Brain pericyte (primary cell): ENCODE results near the gene ADH4.
A peak's percentile ranks its signal among the peaks of the same experiment; 100 is the strongest.
"Not testable (repeated sequence)": the region's sequence is repeated elsewhere in the genome, so short reads cannot be mapped to it uniquely, and the experiment has no call there.

Source experiments
- DNase-seq: peaks from one replicate; pipeline ENCODE4 v3.0.0-alpha.2; 2012; ENCODE audit warnings: low read depth, low spot score

ADH4 gene

DNA sequence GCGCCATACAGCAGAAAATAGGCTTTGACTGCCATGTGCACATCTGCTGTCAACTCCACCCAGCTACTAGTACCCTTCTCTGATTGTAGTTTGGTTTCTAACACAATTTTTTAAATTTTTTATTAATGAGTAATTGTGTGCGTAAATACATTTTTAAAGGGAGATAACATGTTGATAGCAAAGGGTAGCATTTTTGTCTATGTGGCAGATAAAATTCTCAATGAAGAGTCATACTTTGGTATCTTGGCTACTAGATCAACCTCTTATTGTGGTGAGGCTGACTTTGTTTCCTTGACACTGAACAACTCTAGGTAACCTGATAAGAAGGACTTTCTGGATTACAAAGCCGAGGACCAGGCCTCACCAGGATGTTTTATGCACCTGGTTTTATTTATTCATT lies 9.5 kb downstream of the ADH4 start:
- no peak for DNase-seq

DNA sequence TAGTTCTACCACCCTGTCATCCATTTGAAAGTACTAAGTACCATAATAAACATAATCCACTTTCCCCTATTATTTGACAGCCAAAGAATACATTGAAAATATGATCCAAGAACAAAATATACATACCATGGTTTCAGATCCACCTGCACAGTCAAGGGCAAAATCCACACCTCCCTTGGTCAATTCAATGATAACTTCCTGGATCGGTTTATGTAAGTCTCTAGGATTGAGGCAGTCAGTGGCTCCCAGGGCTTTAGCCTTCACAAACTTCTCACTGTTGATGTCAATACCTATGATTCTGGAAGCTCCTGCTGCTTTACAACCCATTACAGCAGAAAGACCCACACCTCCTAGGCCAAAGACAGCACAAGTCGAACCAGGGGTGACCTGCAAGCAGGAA lies 12.7 kb downstream of the ADH4 start:
- no peak for DNase-seq

DNA sequence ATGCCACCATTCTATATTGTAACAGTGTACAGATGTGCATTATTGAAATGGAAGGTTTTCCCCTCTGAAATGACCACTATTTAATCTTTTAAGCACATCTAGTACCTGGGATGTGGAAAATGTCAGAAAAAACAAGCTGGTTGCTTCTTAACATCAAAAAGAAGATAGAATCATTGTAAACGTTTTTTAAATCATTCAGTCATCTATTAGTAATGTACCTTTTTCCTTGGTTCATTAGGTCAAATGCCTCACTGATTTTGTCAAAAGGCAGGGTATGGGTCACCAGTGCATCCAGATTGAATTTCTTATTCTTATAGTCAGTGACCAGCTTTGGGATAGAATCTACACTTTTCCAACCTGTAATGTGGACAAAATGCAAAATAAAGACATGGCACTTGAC lies 17.7 kb downstream of the ADH4 start:
- DNase-seq, result no peak

DNA sequence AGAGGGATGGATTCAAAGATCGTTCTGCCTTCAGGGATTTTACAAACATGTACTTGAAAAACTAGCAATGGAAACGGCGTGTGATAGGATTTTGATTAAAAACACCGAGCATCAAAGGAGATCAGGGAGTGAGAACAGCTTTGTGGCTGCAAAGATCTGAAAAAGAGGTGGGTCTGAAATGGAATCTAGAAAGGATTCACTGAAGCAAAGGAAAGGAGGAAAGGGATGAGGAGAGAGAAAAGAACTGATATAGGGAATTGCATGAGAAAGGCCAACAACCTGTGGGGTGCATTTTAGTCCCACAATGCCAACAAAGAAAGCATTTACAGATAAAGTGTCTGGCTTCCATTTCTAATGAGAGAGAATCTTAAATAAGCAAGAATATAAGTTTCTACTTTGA lies 23.1 kb downstream of the ADH4 start:
- no peak for DNase-seq

DNA sequence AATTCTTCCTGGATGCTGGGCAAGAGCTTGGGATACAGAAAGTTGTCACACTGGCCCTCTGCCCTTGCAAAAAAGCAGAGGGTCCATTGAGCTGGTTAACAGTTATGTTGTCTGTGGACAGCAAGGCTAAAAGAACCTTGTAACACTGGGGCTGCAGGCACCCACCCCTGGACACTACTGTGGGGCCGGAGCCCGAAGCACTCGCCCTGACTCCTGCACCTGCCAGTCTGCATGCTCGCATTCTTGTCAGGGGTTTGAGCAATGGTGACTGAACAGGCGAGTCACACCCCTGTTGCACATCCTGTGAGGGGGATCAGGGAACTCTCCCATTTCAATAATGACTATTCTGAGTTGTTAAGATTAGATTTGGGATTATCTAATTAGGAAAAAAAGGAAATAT lies 23.6 kb downstream of the ADH4 start:
- DNase-seq, result no peak

DNA sequence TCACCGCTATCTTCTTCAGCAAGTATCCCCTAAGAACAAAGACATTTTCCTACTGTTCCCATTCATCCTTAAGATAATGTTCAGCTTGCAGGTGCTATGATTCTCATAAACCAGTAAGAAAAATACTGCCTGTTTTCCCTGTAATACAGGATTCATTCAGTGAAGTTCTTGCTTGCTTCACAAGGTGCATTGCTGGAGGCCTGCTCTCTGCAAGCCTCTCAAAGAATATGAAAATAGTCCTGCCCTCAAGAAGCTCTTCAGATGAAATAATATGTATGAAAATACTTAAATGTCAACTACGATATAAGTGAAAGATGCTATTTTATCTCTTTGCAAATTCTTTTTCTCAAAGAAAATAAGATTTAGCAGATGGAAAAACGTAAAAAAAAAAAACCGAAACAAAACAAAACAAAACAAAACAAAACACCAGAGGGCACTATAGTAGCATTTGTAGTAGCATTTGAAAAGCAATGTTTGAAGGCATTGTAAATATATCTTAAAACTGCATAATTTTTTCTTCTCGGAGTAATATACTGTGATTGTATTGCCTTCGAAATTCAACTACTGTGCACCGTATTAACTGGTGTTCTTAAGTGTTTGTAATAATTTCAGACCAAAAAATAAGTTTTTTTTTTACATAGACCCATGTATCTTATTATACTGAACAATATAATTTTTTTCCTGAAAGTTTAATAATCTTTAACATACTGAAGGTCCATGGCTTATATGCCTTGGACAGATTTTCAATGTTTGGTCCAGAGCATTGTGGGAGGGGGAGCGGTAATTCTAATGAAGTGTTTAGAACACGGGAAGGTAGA lies 26.0 kb downstream of the ADH4 start:
- DNase-seq, result no peak

DNA sequence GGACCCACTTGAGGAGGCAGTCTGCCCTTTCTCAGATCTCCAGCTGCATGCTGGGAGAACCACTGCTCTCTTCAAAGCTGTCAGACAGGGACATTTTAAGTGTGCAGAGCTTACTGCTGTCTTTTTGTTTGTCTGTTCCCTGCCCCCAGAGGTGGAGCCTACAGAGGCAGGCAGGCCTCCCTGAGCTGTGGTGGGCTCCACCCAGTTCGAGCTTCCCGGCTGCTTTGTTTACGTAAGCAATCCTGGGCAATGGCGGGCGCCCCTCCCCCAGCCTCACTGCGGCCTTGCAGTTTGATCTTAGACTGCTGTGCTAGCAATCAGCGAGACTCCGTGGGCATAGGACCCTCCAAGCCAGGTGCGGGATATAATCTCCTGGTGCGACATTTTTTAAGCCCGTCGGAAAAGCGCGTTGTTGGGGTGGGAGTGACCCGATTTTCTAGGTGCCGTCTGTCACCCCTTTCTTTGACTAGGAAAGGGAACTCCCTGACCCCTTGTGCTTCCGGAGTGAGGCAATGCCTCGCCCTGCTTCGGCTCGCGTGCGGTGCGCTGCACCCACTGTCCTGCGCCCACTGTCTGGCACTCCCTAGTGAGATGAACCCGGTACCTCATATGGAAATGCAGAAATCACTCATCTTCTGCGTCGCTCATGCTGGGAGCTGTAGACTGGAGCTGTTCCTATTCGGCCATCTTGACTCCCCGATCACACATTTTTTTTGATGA lies 26.8 kb downstream of the ADH4 start:
- not testable (repeated sequence) for DNase-seq

DNA sequence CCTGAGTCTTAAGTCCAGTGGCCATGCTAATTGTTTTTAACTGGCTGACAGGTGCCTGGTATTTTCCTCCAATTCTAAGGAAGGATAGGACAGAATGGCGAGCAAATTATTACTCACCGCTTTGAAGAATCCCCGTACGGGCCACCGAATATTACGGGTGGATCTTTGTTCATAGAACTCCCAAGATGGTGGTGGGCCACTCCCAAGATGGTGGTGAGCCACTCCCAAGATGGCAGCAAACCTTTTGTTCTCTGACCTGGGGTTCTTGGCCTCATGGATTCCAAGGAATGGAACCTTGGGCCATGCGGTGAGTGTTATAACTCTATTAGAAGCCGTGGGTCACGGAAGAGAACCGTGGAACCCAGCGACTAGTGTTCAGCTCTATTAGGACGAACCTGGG lies 34.8 kb downstream of the ADH4 start:
- DNase-seq, result not testable (repeated sequence)

DNA sequence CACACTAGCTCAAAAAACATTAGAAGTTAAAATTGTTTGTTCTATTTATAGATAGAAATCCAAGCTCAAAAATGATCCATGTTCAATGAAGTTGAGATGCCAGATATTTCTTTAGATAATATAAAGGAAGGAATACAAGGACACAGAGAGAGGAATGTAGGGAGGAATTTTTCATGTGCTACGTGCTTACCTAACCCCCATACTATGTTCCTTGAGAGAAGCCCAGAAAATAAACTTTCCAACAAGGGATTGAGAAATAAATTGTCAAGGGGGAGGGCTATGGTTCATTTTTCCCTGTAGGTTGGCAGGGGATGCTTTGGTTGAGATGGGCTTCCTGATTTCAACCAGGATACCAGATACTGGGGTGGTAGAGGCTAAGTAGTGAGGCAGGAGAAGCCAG lies 39.9 kb downstream of the ADH4 start:
- no peak for DNase-seq

DNA sequence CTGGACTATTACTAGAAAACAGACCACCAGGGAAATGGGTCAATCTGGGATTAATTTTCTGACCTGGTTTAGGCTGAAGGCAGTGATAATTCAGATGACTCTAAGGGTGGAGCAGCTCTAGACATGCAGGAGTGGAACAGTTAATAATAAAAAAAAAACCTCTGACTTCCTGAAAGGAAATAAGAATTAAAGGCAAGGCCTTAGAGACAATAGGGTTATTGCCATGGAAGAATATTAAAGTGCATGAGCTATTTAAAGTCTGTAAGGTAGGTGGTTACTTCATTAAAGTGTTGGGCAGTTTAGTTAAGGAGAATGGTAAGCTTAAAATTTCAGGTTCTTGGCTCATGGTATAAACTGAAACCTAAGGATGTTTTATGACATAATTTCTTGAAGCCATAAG lies 40.9 kb downstream of the ADH4 start:
- DNase-seq, result no peak

DNA sequence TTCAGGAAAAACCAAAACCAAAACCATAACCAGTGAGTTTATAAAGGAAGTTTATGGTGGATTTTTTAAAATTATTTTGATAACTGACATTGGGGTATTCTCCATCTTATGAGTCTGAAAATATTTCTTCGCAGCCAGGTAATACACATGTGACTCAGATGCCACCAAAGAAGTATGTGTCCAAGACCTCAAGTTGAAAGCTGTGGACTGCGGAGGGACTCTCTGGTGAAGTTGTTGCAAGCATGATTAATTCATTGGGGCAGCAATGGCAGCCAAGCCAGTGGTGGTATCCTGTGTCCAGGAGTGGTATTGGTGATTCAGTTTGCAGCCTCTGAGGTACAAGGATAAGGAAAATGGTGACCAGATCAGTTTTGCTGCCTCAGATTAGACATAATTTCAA lies 41.5 kb downstream of the ADH4 start:
- DNase-seq, result no peak

DNA sequence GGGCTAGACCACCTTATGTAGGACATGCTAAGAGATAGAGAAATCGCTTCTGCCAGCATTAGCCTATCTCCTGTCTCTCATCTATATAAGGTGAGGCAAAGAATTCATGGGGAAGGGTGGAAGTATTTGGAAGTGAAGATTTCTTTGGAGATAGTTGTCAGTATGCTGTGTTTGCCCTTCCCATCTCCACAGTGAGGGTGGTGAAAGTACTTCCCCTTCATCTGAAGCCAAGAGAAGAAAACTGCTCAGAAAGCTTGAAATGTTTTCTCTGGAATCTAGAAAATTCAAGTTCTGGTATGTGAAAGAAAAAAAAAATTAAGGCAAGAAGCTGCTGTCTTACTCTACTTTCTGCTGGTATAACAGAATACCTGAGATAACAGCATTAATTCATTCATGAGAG lies 43.2 kb downstream of the ADH4 start:
- DNase-seq, result no peak

DNA sequence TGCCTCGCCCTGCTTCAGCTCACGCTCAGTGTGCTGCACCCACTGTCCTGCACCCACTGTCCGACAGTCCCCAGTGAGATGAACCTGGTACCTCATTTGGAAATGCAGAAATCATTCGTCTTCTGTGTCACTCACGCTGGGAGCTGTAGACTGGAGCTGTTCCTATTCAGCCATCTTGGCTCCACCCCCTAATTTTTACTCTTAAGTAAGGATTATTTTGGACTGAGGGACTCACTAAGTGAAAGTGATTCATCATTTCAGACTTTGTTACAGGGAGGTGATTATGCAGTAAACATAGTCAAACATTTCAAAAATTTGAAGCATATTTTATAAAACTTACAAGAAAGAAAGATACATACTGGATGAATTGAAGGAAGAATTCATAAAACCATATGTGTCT lies 44.3 kb downstream of the ADH4 start:
- not testable (repeated sequence) for DNase-seq

DNA sequence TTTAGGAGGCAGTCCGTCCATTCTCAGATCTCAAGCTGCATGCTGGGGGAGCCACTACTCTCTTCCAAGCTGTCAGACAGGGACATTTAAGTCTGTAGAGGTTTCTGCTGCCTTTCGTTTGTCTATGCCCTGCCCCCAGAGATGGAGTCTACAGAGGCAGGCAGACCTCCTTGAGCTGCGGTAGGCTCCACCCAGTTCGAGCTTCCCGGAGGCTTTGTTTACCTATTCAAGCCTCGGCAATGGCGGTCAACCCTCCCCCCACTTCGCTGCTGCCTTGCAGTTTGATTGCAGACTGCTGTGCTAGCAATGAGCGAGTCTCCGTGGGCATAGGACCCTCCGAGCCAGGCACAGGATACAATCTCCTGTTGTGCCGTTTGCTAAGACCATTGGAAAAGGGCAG lies 44.8 kb downstream of the ADH4 start:
- DNase-seq, result no peak

DNA sequence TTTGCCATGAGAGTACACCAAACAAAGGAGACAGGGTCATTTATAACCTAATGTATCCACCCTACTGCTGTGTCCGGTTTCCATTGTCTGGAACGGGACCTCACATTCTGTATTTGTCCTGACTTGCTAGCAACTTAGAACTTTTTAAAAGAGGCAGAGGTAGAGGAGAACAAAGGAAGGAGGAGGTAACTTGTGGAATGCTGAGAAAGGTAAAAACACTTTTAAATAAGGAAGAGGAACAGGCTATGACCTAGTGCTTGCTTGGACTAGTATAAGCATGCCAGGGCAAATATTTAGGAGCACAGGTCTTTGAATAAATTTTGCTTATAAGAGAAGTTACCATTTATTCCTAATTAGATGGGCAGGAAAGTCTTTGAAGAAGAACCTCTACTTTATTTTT lies 52.3 kb downstream of the ADH4 start:
- DNase-seq, result not testable (repeated sequence)

DNA sequence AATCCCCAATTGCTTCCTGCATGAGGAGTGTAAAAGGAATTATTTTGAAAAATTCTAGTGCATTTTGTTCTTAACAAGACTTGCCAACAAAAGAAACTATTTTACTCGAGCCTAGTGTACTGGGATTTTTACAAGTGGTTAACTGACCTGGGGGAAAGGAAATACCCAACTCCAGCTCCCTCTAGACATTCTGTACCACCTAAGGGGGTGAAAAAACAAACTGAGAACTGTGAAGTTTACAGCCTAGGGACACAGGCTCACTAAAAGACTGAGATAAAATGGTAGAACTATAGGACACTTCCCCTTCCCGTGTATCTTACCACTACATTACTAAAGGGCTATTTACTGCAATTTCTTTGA lies 52.9 kb downstream of the ADH4 start:
- no peak for DNase-seq

DNA sequence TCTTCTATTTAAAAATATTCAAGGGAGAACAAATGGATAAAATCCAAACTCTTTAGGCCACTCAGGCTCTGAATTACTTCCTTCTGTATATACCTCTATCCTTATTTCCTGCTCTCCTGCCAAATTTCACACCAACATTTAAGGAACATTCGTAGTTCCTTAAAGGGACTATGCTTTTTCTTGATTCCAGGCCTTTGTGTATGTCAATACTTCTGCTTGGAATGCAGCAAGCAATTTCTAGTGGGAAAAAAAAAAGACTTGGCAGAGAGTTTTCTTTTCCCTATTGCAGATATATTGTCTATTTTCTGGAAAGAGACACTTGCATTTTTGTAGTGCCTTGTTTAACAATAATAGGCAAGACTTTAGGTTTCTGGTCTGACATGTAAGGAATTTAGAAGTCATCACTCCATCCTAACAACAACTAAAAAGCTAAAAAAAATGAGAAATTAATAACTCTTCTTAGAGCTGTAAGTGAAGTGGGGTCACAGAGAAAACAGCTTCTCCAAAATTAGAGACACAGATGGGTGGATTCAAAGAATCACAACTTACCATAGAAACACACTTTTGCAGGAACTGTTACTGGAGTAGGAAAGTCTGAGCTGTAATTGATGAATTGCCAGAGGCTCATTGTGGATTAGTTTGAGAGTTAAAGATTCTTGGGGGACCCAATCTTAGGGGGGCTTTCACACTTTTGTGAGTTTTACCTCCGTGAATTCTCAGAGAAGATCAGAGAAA lies 53.4 kb downstream of the ADH4 start:
- no peak for DNase-seq

DNA sequence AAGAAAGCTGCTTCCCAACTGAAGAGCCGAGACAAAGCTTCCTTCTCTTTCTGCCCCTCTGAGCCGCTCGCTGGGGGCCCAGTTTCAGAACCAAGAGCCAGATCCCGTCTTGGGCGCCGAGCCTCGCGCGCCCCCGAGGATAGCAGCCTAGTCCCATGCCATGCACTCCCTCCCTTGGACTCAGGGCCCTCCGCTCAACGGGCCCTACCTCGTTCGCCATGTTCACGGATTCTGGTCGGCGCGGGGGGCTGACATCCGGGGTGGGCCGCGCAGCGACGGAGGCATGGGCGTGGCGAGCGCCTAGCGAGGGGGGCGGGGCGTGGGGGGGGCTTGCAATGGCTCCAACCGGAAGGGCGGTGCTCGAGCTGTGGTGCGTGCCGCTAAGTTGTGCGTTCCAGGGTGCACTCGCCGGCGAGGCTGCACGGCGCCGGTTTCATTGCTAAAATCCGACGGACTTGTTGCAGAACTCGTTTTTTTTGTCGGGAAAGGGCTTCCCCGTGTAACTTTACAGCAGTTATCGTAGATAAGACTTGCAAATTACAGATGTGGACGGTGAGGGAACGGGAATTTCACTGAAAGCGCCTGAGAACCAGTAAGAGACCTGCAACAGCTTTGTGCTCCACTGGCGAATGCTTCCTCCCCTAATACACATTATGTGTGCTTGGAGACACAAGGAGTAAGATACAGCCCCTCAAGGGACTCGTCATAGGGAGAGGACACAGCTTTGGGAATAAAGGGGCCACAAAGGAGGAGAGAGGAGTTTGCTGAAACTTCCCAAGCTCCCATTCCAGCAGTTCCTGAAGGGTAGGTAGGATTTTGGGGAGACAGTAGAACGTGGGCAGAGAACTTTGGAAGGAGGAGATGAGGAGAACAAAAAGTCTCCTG lies 55.4 kb downstream of the ADH4 start, which contains the start of gene ADH5:
Gene ADH5, minus strand, starts transcription at position 308 of the 885 bp plus-strand sequence. Its CDS starts 88 bp downstream, at position 220.
- DNase-seq, result peak; percentile 32

DNA sequence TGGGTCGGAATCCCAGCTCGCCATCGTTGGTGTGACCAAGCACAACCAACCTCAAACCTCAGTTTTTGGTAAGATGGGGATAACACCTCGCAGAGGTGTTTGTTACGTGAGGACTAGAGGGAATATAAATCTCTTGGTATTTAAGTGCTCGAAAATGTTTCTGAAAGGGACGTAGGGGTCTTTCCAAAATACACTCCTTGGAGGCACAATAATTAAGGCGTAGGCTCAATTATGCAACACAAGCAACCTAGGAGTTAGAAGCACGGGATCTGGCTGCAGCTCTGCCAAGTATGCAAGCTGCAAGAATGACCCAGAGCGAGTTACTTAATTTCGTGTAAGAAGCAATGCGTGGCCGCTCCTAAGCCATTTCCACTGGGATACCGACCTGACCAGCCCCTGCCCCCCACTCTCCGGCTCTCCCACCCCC lies 56.1 kb downstream of the ADH4 start:
- peak; percentile 6 for DNase-seq

DNA sequence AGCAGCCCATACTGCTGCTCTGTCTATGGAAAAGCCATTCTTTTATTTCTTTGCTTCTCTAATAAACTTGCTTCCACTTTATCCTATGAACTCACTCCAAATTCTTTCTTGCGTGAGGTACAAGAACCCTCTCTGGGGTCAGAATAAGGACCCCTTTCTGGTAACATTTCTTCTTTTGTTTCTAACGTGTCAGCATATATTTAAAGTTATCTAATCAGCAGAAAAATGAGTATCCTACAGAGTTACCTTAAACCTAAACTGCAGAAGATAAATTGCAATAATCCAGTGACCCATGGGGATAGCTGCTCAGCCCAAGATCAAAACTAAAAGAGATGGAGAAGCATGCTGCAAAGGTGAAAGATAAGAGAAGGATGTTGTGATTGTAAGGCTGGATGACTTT lies 59.5 kb downstream of the ADH4 start:
- no peak for DNase-seq

DNA sequence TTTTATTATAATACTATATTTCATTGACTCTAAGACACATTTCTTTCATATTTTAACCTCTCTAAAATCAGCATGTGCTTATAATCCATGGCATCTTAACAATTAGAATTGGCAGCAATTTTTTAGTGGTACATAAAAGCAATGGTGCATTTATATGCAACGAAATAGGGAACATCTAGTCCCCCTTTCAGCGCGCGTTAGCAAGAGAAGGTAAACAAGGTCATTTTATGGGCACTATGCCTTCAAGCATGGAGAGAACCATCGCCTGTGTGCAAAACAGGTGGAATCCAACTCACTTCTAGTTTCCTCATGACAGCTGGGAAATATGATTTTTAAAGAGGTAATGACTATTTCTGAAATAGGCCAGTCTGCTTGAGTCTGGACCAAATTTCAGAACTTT lies 61.9 kb downstream of the ADH4 start:
- DNase-seq, result no peak
